Measurements from ENCODE around the gene BAX.
"Not testable (repeated sequence)": the region's sequence is repeated elsewhere in the genome, so short reads cannot be mapped to it uniquely, and the experiment has no call there.

Gene BAX

GRCh38 chr19:48914181-48914580, 40.5 kb upstream of the BAX start:
- no peak overlapping the region for H3K4me3 ChIP-seq
- no peak overlapping the region for H3K27ac ChIP-seq
- DNase-seq (ENCODE audit: low spot score) = no peak
- no peak for TF ChIP-seq CTCF (IDR thresholded peaks at IDR 0.05)

- DNase-seq (ENCODE audit: low spot score) = no peak
- no peak overlapping the region for H3K27ac ChIP-seq
- no peak for TF ChIP-seq CTCF (IDR thresholded peaks at IDR 0.05)
- H3K4me3 ChIP-seq = no peak overlapping the region
Observed at GRCh38 chr19:48915757-48916156, 38.9 kb upstream of the BAX start.

- no peak for TF ChIP-seq CTCF (IDR thresholded peaks at IDR 0.05)
- Histone ChIP-seq H3K4me3 (no peak overlapping the region), H3K27ac (no peak overlapping the region)
- no peak for DNase-seq (ENCODE audit: low spot score)
Observed at GRCh38 chr19:48918071-48918470, 36.6 kb upstream of the BAX start.

- no peak for DNase-seq (ENCODE audit: low spot score)
- TF ChIP-seq CTCF (IDR thresholded peaks at IDR 0.05) = no peak
- Histone ChIP-seq H3K4me3 (no peak overlapping the region), H3K27ac (no peak overlapping the region)
Observed at GRCh38 chr19:48918801-48919247, 35.9 kb upstream of the BAX start.

- not testable (repeated sequence) for H3K4me3 ChIP-seq; H3K27ac ChIP-seq; DNase-seq (ENCODE audit: low spot score)
Observed at GRCh38 chr19:48919271-48919670, 35.4 kb upstream of the BAX start.

- no peak overlapping the region for H3K27ac ChIP-seq
- TF ChIP-seq CTCF (IDR thresholded peaks at IDR 0.05) = no peak
- DNase-seq (ENCODE audit: low spot score) = no peak
- no peak overlapping the region for H3K4me3 ChIP-seq
Observed at GRCh38 chr19:48920949-48921348, 33.7 kb upstream of the BAX start.

- Histone ChIP-seq H3K4me3 (no peak overlapping the region), H3K27ac (no peak overlapping the region)
- no peak for DNase-seq (ENCODE audit: low spot score)
- TF ChIP-seq CTCF (IDR thresholded peaks at IDR 0.05) = no peak
Observed at GRCh38 chr19:48921721-48922500, 32.8 kb upstream of the BAX start.

All from coronary artery (tissue), 2 donors.